Mesodermal cell (in vitro differentiated cells): ENCODE measurements around the gene RPLP1.
A peak's percentile ranks its signal among the peaks of the same experiment; 100 is the strongest.

ENCODE experiments used
- H3K27ac ChIP-seq: 2 replicates; pipeline ENCODE4 v1.7.0; 2013; ENCODE audit warnings: mild to moderate bottlenecking, low read depth, low read length, moderate library complexity; ENCODE audit not compliant: severe bottlenecking
- H3K36me3 ChIP-seq: 2 replicates; pipeline ENCODE4 v1.7.1; 2013; ENCODE audit warnings: mild to moderate bottlenecking, low read length, moderate library complexity; ENCODE audit not compliant: control insufficient read depth, insufficient read depth
- H3K4me1 ChIP-seq: one replicate; pipeline ENCODE4 v1.7.1; 2013; ENCODE audit warnings: mild to moderate bottlenecking, low read length; ENCODE audit not compliant: insufficient read depth, control insufficient read depth, poor library complexity, severe bottlenecking
- H3K4me3 ChIP-seq: 2 replicates; pipeline ENCODE4 v1.7.0; 2013; ENCODE audit warnings: low read length, control low read depth, mild to moderate bottlenecking; ENCODE audit not compliant: insufficient read depth, poor library complexity, severe bottlenecking; ENCODE audit errors: extremely low read depth
- H3K9me3 ChIP-seq: 2 replicates; pipeline ENCODE4 v1.7.1; 2013; ENCODE audit warnings: mild to moderate bottlenecking, low read length, moderate library complexity; ENCODE audit not compliant: control insufficient read depth
- WGBS, 2 experiments: methylation state at CpG; one replicate each; pipeline ENCODE4 v1.1.5; 2013; ENCODE audit warnings: missing lambda C conversion rate in 2 of 2; ENCODE audit not compliant: insufficient coverage in 2 of 2; 5-methylcytosine and 5-hydroxymethylcytosine counted together

RPLP1 gene

DNA sequence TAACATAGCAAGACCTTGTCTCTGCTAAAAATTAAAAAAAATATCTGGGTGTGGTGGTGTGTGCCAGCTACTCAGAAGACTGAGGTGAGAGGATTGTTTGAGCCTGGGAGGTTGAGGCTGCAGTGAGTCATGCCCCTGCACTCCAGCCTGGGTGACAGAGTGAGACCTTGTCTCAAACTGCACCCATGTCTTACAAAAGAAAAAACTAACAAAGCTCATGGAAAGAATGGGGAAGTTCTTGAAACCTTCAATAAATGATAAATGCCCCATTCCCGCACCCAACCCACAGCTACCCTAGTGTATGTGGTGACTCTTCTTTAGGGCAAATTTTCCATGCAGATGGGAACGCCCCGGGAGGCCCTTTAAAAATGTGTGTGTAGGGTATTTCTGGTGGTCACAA lies 28.3 kb downstream of the RPLP1 start:
- peaks cover 17% of the 10 kb centered on the region for H3K9me3 ChIP-seq
- H3K27ac ChIP-seq: no peak overlapping the region
- WGBS, 2 experiments: 75 to 100% methylated on average over 1 to 2 of the region's 3 CpGs
- H3K4me3 ChIP-seq: no peak overlapping the region
- no peaks in the 10 kb centered on the region for H3K4me1 ChIP-seq
- H3K36me3 ChIP-seq: no peaks in the 10 kb centered on the region

DNA sequence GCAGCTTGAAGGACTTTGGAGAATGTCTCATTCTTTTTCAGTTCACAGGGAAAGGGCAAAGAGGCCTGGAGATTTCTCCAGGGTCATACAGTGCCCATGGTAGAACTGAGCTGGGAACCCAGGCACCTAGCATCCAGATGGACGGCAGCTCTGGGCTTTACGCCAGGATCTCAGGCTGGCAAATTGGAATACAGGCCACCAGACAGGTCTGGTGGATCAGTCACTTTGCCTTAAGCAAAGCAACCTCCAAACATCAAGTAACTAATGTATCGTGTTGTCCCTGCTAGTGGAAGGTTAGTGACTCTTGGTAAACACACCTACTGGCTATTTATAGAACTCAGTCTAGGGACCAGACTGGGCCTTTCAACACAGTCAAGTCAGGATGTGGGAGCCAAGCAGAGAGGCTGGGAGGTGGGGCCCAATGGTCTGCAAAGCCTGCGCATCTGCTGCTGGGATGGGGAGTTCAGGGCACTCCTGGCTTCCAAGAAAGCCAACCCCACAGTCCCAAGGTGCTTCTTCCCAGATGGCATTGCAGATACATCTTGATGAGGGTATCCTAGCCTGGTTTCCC lies 30.2 kb downstream of the RPLP1 start:
- WGBS, 2 experiments: 85 to 86% methylated on average over 1 to 3 of the region's 4 CpGs
- no peaks in the 10 kb centered on the region for H3K36me3 ChIP-seq
- no peak overlapping the region for H3K27ac ChIP-seq
- no peaks in the 10 kb centered on the region for H3K4me1 ChIP-seq
- no peak overlapping the region for H3K4me3 ChIP-seq
- H3K9me3 ChIP-seq: peaks cover 17% of the 10 kb centered on the region

DNA sequence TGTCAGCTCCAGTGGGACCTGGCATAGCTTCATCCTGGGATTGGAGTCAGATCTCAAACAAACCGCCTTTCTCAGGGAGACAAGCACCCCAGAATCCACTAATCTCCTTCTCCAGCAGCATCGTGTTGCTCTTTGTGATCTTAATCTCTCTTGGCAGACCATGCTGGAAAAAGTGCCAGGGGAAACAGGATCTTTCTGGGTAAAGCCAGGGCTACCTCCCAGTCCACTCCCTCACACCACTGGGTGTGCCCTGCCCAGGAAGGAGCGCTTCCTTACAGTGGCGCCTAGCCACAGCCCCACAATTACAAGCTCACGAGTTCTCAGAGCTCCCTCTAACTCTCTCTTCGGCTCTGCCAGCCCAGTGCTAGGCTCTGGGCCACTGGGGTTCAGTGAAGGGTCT lies 32.2 kb downstream of the RPLP1 start:
- H3K4me1 ChIP-seq: no peaks in the 10 kb centered on the region
- no peak overlapping the region for H3K27ac ChIP-seq
- peaks cover 12% of the 10 kb centered on the region for H3K9me3 ChIP-seq
- H3K36me3 ChIP-seq: no peaks in the 10 kb centered on the region
- no peak overlapping the region for H3K4me3 ChIP-seq
- WGBS, 2 experiments: 88 to 100% methylated on average over 2 of the region's 6 CpGs

DNA sequence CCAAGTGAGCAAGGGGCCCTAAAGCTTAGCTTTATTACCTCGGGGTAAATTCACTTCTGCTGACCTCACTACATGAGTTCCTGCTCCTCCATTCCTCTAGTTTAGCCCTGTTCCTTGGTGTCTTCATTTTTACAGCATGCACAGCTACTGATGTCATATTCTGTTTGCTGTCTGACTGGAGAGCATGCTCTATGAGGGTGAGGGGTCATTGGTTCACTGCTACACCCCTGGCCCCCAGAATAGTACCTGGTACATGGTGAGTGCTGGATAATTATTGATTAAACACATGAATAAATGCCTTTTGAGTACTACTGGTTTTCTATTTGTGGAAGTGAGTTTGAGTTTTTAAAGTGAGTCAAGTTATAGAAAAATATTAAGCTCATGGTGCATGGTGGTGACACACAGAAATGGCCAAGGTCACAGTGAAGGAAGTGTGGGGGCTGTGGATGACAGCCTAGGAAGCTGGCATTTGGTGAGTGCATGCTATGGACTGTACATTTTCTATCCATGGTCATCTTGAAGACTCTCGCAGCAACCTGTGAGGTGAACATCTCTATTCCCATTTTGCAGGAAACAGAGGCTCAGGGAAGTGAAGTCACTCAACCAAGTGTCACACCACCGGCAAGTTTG lies 34.0 kb downstream of the RPLP1 start:
- no peak overlapping the region for H3K4me3 ChIP-seq
- no peak overlapping the region for H3K27ac ChIP-seq
- WGBS, 2 experiments: 100% methylated on average over 2 to 3 of the region's 3 CpGs
- no peaks in the 10 kb centered on the region for H3K4me1 ChIP-seq
- no peaks in the 10 kb centered on the region for H3K36me3 ChIP-seq
- peaks cover 5% of the 10 kb centered on the region for H3K9me3 ChIP-seq

DNA sequence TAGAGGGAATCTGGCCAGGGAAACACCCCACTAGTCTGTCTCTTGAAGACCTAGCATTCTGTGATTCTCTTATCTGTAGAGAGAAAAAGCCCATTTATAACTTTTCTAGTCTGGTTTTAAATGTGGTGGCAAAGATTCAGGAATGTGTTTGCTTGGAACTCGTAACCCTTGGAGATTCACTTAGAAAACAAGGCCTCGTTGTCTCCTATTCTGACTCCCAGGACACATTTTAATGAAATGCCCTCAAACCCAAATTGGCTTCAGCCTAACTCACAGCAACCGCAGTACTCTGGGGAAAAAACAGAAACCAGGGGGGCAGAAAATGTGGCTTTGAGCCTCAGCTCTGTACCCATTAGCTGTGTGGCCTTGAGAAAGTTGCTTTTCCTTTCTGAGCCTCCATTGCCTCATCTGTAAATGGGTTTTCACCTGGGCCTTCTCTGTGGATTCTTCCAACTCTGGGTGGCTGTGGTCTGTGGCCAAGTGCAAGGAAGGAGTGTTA lies 36.5 kb downstream of the RPLP1 start:
- Histone ChIP-seq H3K9me3 (peaks cover 5% of the 10 kb centered on the region), H3K4me3 (no peak overlapping the region), H3K36me3 (no peaks in the 10 kb centered on the region), H3K27ac (peak overlapping the region; percentile 24), H3K4me1 (no peaks in the 10 kb centered on the region)
- 97% methylated on average over 3 of the region's 3 CpGs; no CpG with 5 or more reads in 1 of the 2 experiments for WGBS, 2 experiments

DNA sequence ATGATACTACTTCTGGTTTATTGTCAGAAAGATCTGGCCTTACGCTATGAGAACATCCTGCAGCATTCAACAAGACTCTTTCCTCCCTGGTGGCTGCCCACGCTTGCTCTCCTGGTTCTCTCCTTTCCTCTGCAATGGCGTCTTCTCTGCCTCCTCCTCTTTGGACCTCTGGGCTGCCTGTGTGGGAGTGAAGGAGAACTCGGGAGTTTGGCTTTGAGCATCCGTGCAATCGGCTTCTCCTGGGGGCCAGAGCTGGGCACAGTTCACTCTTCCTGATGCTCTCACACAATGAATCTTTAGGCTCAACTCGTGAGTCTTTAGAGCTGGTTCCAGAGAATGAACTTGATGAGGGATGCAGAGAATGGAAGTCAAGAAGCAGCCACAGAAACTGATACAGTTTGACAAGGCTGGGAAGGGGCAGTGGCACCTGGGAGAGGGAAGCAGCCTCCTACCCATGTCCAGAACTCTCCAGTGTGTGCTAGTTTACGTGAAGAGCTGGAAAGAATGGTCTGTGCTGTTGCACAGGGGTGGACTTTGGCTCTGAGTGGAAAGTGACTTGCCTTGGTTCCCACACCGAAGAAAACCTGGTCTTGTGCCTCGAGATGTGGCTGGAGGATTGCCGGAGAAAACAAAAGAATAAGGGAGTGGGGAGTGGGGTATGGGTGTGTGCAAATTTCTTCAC lies 37.9 kb downstream of the RPLP1 start:
- WGBS, 2 experiments: 83 to 95% methylated on average over 6 of the region's 11 CpGs
- Histone ChIP-seq H3K9me3 (no peaks in the 10 kb centered on the region), H3K4me3 (no peak overlapping the region), H3K4me1 (no peaks in the 10 kb centered on the region), H3K36me3 (no peaks in the 10 kb centered on the region), H3K27ac (no peak overlapping the region)

DNA sequence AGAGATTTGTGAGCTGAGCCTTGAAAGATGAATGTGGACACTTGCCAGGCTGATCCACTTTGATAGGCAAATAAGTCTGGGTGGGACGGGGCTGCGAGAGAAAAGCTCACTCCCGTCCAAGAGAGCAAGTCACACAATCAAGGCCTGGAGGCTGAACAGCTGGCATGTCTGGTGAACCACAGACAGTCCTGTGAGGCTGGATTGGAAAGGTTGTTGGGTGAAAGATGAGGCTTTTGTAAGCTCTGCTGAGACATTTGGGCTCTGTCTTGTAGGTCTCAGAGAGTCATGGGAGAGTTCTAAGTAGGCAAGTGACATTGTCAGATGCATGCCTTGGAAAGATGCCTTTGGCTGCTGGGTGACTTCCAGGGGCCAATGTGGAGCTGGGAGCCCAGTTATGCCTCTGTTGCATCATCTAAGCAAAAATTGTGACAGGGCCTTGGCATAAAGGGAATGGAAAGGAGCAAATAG lies 38.5 kb downstream of the RPLP1 start:
- no peak overlapping the region for H3K4me3 ChIP-seq
- no peak overlapping the region for H3K27ac ChIP-seq
- H3K9me3 ChIP-seq: no peaks in the 10 kb centered on the region
- WGBS, 2 experiments: 83 to 100% methylated on average over 1 to 3 of the region's 3 CpGs
- no peaks in the 10 kb centered on the region for H3K36me3 ChIP-seq
- no peaks in the 10 kb centered on the region for H3K4me1 ChIP-seq

DNA sequence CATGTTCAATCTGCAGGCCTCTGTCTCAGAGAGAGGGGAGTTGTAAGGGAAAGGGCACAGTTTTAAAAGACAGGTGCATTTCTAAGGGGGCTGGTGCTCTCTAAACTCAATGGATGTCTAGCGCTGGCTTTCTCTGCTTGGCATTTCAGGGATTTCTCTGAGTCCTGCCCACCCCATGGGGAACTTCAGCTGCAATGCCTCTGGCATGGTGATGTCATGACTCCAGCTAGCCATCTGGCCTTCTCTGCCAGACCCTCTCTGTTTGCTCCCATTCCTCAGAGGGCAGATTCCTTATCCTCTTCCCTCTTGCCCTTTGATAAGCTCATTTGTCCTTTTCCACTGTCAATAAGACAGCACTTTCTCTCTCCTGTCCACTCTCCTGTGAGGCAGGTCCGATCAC lies 40.8 kb downstream of the RPLP1 start:
- WGBS, 2 experiments: 92% methylated on average over 2 of the region's 2 CpGs
- Histone ChIP-seq H3K27ac (no peak overlapping the region), H3K4me3 (no peak overlapping the region), H3K4me1 (peaks cover 3% of the 10 kb centered on the region), H3K9me3 (no peaks in the 10 kb centered on the region), H3K36me3 (no peaks in the 10 kb centered on the region)

DNA sequence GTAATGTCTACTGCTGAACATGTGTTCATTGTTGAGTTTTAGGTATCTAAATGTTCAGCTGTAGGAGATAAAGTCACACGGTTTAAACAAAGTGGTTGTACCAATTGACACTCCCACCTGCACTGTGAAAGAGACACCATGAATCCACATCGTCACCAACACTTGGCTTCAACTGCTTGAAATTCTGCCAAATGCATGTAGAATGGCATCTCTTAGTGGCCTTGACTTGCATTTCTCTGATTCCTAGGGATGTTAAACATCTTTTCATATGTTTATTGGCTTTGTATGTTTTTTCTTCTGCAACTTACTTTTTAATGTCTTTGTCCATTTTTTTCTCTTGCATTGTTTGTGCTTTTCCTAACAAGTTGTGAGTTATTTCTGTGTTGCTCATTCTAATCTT lies 43.4 kb downstream of the RPLP1 start:
- Histone ChIP-seq H3K4me1 (peaks cover 13% of the 10 kb centered on the region), H3K27ac (no peak overlapping the region), H3K4me3 (no peak overlapping the region), H3K36me3 (no peaks in the 10 kb centered on the region), H3K9me3 (no peaks in the 10 kb centered on the region)
- 100% methylated on average over 1 of the region's 2 CpGs for WGBS, 2 experiments

DNA sequence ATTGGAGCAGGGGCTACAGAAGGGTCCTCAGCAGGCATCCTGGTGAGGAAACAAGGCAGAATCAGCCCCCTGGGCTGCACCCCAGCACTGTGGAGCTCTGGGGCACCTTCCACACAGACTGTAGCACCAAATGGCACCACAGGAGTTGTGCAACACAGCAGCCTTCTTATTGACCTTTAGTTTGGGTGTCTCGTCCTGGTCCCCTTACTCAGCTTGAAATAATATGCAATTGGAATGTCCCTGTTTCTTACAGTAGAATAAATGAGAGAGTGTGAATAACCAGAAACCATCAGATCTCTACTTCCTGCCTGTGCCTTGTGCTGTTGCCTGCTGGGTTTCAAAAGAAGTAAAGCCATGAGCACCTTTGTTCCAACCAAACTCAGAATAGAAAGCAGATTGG lies 44.5 kb downstream of the RPLP1 start:
- Histone ChIP-seq H3K27ac (no peak overlapping the region), H3K4me1 (peaks cover 13% of the 10 kb centered on the region), H3K9me3 (no peaks in the 10 kb centered on the region), H3K36me3 (no peaks in the 10 kb centered on the region), H3K4me3 (no peak overlapping the region)
- WGBS, 2 experiments: 88% methylated on average over 1 of the region's 1 CpG; no CpG with 5 or more reads in 1 of the 2 experiments

DNA sequence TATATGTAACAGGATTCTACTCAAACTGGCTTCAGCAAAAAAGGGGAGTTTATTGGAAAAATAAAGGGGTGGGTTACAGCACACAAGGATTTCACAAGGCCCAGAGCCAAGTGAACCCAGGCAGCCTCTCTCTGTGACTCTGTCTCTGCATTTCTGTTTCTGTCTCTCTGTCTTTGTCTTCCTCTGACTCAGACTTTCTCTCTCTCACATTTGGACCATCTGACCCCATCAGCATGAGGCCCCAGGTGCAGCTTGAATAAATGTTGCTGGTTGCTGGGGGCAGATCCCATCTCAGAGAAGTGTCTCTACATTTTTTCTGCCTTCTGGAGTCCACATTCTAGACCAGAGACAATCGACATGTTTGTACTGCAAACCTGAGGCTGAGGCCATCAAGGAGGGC lies 45.0 kb downstream of the RPLP1 start:
- Histone ChIP-seq H3K9me3 (no peaks in the 10 kb centered on the region), H3K36me3 (no peaks in the 10 kb centered on the region)
- 100% methylated on average over 1 of the region's 1 CpG; no CpG with 5 or more reads in 1 of the 2 experiments for WGBS, 2 experiments

More for the DNA sequence above, 45.0 kb downstream of the RPLP1 start:
- Histone ChIP-seq H3K27ac (no peak overlapping the region), H3K4me3 (no peak overlapping the region), H3K4me1 (peaks cover 13% of the 10 kb centered on the region)
